Esophagus (tissue), 2 donors: Measurements from ENCODE around the gene RDX. TPM values are rescaled to one million over a fixed set of nuclear protein-coding genes. Genes with fewer than 3 reads are reported as not detected.

ENCODE experiments used
- H3K27ac ChIP-seq, 2 donors: one replicate each; pipeline ENCODE4 v1.5.1; 2013; ENCODE audit warnings: low read depth in 2 of 2, mild to moderate bottlenecking in 2 of 2, inconsistent platforms in 1 of 2, low read length in 1 of 2, moderate library complexity in 1 of 2
- H3K27me3 ChIP-seq, 2 donors: one replicate each; pipeline ENCODE4 v1.6.1; 2013; ENCODE audit warnings: low read length in 2 of 2, control low read depth in 1 of 2, mild to moderate bottlenecking in 1 of 2; ENCODE audit not compliant: insufficient read depth in 2 of 2, control insufficient read depth in 1 of 2
- H3K36me3 ChIP-seq, 2 donors: one replicate each; pipeline ENCODE4 v1.6.1; 2013; ENCODE audit warnings: low read length in 1 of 2; ENCODE audit not compliant: control insufficient read depth in 2 of 2, insufficient read depth in 2 of 2
- H3K4me1 ChIP-seq, 2 donors: one replicate each; pipeline ENCODE4 v1.6.1; 2013; ENCODE audit warnings: low read length in 1 of 2; ENCODE audit not compliant: control insufficient read depth in 2 of 2, insufficient read depth in 2 of 2
- H3K4me3 ChIP-seq, 2 donors: one replicate each; pipeline ENCODE4 v1.5.1; 2013; ENCODE audit warnings: low read length in 2 of 2, mild to moderate bottlenecking in 2 of 2, low read depth in 1 of 2, moderate library complexity in 1 of 2
- H3K9me3 ChIP-seq, 2 donors: one replicate each; pipeline ENCODE4 v1.6.1; 2013; ENCODE audit warnings: mild to moderate bottlenecking in 2 of 2, low read depth in 1 of 2, low read length in 1 of 2, moderate library complexity in 1 of 2; ENCODE audit not compliant: control insufficient read depth in 2 of 2, insufficient read depth in 1 of 2
- WGBS, 2 donors: extraction: QIAGEN DNeasy Blood & Tissue Kit; methylation state at CpG; one replicate each; pipeline ENCODE4 v1.1.7; 2013; 5-methylcytosine and 5-hydroxymethylcytosine counted together
- polyA plus RNA-seq, 2 donors: library from polyadenylated mRNA; stranded (reverse); fragments of 200-250 nt; gene quantifications; one replicate each; pipeline ENCODE4 v1.2.3, GENCODE V29; 2013
- donor health status: healthy with polysubstance abuse.
- donor health status: Bipolar disorder and iron deficiency.

Gene RDX
- polyA plus RNA-seq, 2 donors: 14.4 to 15.9 TPM

DNA sequence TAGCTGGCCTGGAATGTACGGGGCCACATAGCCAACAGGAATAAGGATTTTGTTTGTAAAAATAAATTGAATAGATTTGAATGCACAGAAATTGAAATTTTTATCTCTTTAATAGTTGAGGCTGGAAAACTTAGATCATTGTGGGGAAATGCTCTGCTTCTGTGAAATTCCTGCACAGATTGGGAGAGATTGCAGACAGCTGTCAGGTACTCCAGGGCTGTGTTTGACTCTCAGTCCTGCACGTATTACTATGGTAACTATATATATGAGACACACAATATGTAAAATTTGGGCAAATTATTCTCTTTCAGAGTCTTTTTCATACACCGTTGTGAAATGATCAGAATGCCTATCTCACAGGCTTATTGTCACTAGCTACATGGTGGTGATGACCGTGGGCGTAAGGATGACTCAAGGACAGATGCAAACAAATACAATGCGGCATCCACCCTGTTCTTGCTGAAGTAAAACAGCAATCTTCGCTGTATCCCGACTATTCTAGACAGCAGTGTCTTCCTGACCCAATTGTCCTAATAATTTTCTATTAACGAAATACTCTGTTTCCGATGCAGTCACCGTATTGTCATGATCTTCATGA, 123.8 kb downstream of the RDX start:
- no peaks in the 10 kb centered on the region for H3K9me3 ChIP-seq
- WGBS, 2 donors: 85 to 89% methylated on average over 11 of the region's 11 CpGs

DNA sequence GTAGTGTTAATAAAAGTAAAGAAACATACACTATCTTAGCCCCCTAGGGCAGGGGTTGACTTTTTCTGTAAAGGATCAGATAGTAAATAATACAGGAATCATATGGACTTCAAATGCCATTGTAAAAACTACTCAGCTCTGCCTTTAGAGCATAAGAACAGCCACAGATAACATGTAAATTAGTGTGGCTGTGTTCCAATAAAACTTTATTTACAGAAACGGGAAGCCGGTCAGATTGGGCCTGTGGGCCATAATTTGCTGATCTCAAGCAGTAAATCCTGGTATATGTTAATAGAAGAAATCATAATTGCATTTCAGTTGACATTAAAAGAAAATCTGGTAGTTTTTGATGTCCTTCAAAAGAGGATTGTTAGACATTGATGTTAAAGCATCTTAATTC, 126.7 kb downstream of the RDX start:
- no peak overlapping the region for H3K27ac ChIP-seq
- H3K9me3 ChIP-seq: no peaks in the 10 kb centered on the region
- H3K4me3 ChIP-seq: no peak overlapping the region
- 58 to 79% methylated on average over 2 of the region's 2 CpGs for WGBS, 2 donors
- peaks cover 0 to 2% of the 10 kb centered on the region in 2 donors for H3K36me3 ChIP-seq
- H3K4me1 ChIP-seq: peaks cover 0 to 3% of the 10 kb centered on the region in 2 donors
- no peaks in the 10 kb centered on the region for H3K27me3 ChIP-seq

More for the DNA sequence above, 123.8 kb downstream of the RDX start:
- peaks cover 2 to 3% of the 10 kb centered on the region in 2 donors for H3K4me1 ChIP-seq
- H3K27me3 ChIP-seq: no peaks in the 10 kb centered on the region
- no peak overlapping the region for H3K27ac ChIP-seq
- H3K36me3 ChIP-seq: no peaks in the 10 kb centered on the region
- no peak overlapping the region for H3K4me3 ChIP-seq

- WGBS, 2 donors: 83% methylated on average over 5 of the region's 5 CpGs
- Histone ChIP-seq H3K4me3 (no peak overlapping the region), H3K36me3 (peaks cover 0 to 5% of the 10 kb centered on the region in 2 donors), H3K27ac (no peak overlapping the region), H3K9me3 (no peaks in the 10 kb centered on the region), H3K4me1 (no peaks in the 10 kb centered on the region), H3K27me3 (no peaks in the 10 kb centered on the region)
Measured at GRCh38 chr11:110168033-110168803, 128.2 kb downstream of the RDX start.

GRCh38 chr11:110165039-110165925, 131.1 kb downstream of the RDX start:
- H3K9me3 ChIP-seq: no peaks in the 10 kb centered on the region
- H3K27me3 ChIP-seq: no peaks in the 10 kb centered on the region
- WGBS, 2 donors: 94 to 95% methylated on average over 28 of the region's 28 CpGs
- no peaks in the 10 kb centered on the region for H3K4me1 ChIP-seq
- H3K27ac ChIP-seq: no peak overlapping the region
- H3K4me3 ChIP-seq: no peak overlapping the region
- peaks cover 0 to 7% of the 10 kb centered on the region in 2 donors for H3K36me3 ChIP-seq

- no peaks in the 10 kb centered on the region for H3K27me3 ChIP-seq
- no peak overlapping the region for H3K27ac ChIP-seq
- no peaks in the 10 kb centered on the region for H3K4me1 ChIP-seq
- H3K4me3 ChIP-seq: no peak overlapping the region
- H3K9me3 ChIP-seq: no peaks in the 10 kb centered on the region
- H3K36me3 ChIP-seq: peaks cover 3 to 11% of the 10 kb centered on the region in 2 donors
Measured at GRCh38 chr11:110162216-110162615, 134.2 kb downstream of the RDX start.

GRCh38 chr11:110161061-110161460, 135.4 kb downstream of the RDX start:
- Histone ChIP-seq H3K27ac (no peak overlapping the region), H3K4me3 (no peak overlapping the region), H3K27me3 (no peaks in the 10 kb centered on the region), H3K4me1 (no peaks in the 10 kb centered on the region), H3K36me3 (peaks cover 3 to 11% of the 10 kb centered on the region in 2 donors), H3K9me3 (no peaks in the 10 kb centered on the region)
- 95% methylated on average over 9 of the region's 9 CpGs for WGBS, 2 donors

DNA sequence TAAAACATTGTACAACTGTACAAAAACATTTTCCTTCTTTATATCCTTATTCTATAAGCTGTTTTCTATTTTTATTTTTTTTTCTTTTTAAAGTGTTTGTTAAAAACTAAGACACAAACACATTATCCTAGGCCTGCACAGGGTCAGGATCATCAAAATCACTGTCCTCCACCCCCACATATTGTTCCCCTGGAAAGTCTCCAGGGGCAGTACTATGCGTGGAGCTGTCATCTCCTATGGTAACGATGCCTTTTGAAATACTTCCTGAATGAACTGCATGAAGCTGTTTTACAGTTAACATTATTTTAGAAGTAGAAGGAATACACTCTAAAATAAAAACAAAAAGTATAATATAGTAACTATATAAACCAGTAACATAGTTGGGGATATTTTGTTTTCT, 136.0 kb downstream of the RDX start:
- H3K27ac ChIP-seq: no peak overlapping the region
- peaks cover 3 to 11% of the 10 kb centered on the region in 2 donors for H3K36me3 ChIP-seq
- no peaks in the 10 kb centered on the region for H3K4me1 ChIP-seq
- no peaks in the 10 kb centered on the region for H3K9me3 ChIP-seq
- WGBS, 2 donors: 64 to 68% methylated on average over 2 of the region's 2 CpGs
- H3K4me3 ChIP-seq: no peak overlapping the region
- no peaks in the 10 kb centered on the region for H3K27me3 ChIP-seq

DNA sequence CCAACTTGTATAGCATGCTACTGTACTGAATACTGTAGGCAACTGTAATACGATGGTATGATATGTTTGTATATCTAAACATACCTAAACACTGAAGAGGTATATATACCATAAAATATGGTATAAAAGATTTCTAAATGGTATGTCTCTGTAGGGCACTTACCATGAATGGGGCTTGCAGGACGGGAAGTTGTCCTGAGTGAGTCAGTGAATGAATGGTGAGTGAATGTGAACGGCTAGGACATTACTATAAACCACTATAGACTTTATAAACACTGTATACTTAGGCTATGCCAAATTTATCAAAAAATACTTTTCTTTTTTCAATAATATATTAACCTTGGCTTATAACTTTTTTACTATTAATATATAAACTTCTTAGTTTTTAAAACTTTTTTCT, 136.4 kb downstream of the RDX start:
- Histone ChIP-seq H3K9me3 (no peaks in the 10 kb centered on the region), H3K27ac (no peak overlapping the region), H3K36me3 (peaks cover 3 to 11% of the 10 kb centered on the region in 2 donors), H3K4me3 (no peak overlapping the region), H3K27me3 (no peaks in the 10 kb centered on the region), H3K4me1 (no peaks in the 10 kb centered on the region)
- WGBS, 2 donors: 79 to 82% methylated on average over 3 of the region's 3 CpGs

DNA sequence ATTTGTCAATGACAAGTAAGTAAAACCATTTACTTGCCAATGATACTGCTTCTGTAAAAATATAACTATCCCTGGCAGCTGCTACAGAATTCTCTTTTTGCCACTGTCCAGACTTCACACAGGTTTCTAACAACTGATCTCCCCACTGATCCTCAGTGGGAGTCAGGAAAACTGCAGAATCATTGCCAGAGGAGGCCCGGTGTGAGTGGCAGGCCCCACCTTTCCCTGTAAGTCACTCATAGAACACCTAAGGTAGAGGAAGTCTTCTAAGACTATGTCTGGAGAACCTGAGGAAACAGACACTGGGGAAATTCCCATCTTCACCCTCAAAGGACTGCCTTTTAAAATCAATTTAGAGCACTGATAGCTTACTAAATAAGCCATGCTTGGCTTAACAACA, 136.9 kb downstream of the RDX start:
- Histone ChIP-seq H3K4me3 (no peak overlapping the region), H3K36me3 (peaks cover 3 to 8% of the 10 kb centered on the region in 2 donors), H3K27ac (no peak overlapping the region), H3K9me3 (no peaks in the 10 kb centered on the region), H3K4me1 (no peaks in the 10 kb centered on the region), H3K27me3 (no peaks in the 10 kb centered on the region)
- 87 to 89% methylated on average over 1 of the region's 1 CpG for WGBS, 2 donors
